GM23338 (cell line): ENCODE data around the gene FN3K. TPM values are rescaled to one million over a fixed set of nuclear protein-coding genes. Genes with fewer than 3 reads are reported as not detected.

ENCODE experiments used
- ATAC-seq: fragments of 200-7000 bp; cut with Tn5 transposase; 3 replicates; pipeline ENCODE4 v1.9.1; 2020
- DNase-seq: peaks from one replicate; pipeline ENCODE4 v3.0.0-alpha.2; 2015; ENCODE audit warnings: low spot score
- H2AFZ ChIP-seq: fragments of 200-600 bp; sonication (generic); 2 replicates; pipeline ENCODE4 v1.8.0; 2016; ENCODE audit warnings: antibody characterized with exemption, mild to moderate bottlenecking, moderate library complexity
- H3F3A ChIP-seq: fragments of 200-600 bp; sonication (generic); replicated peaks from 2 replicates; pipeline ENCODE4 v1.8.0; 2017; ENCODE audit warnings: antibody characterized with exemption, mixed run types, low read depth
- H3K27ac ChIP-seq: fragments of 200-600 bp; sonication (generic); 2 replicates; pipeline ENCODE4 v1.6.1; 2016; ENCODE audit warnings: low read depth
- H3K27me3 ChIP-seq: fragments of 200-600 bp; sonication (generic); 2 replicates; pipeline ENCODE4 v1.8.0; 2016; ENCODE audit warnings: mild to moderate bottlenecking, mixed run types, moderate library complexity; ENCODE audit not compliant: insufficient read depth
- H3K36me3 ChIP-seq: fragments of 200-600 bp; sonication (generic); 2 replicates; pipeline ENCODE4 v1.8.0; 2016; ENCODE audit warnings: mild to moderate bottlenecking; ENCODE audit not compliant: insufficient read depth
- H3K4me1 ChIP-seq: fragments of 200-600 bp; sonication (generic); 2 replicates; pipeline ENCODE4 v1.8.0; 2016; ENCODE audit warnings: mild to moderate bottlenecking, moderate library complexity; ENCODE audit not compliant: insufficient read depth
- H3K4me2 ChIP-seq: fragments of 200-600 bp; sonication (generic); 2 replicates; pipeline ENCODE4 v1.7.1; 2017; ENCODE audit warnings: mixed run types
- H3K4me3 ChIP-seq: fragments of 200-600 bp; sonication (generic); 2 replicates; pipeline ENCODE4 v1.6.1; 2016; ENCODE audit warnings: mixed run types
- H3K79me2 ChIP-seq: fragments of 200-600 bp; sonication (generic); replicated peaks from 2 replicates; pipeline ENCODE4 v1.8.0; 2017; ENCODE audit warnings: mild to moderate bottlenecking; ENCODE audit not compliant: insufficient read depth
- H3K9me2 ChIP-seq: fragments of 200-600 bp; sonication (generic); 2 replicates; pipeline ENCODE4 v1.8.0; 2017; ENCODE audit not compliant: insufficient read depth
- H4K20me1 ChIP-seq: fragments of 200-600 bp; sonication (generic); replicated peaks from 2 replicates; pipeline ENCODE4 v1.8.0; 2017; ENCODE audit warnings: mild to moderate bottlenecking; ENCODE audit not compliant: insufficient read depth
- H3K27ac Mint-ChIP-seq: 2 replicates; pipeline ENCODE4 v1.8.0; 2020; ENCODE audit warnings: inconsistent platforms, mild to moderate bottlenecking, moderate library complexity, mixed read lengths
- H3K27me3 Mint-ChIP-seq: 3 replicates; pipeline ENCODE4 v1.8.0; 2022; ENCODE audit warnings: low read depth, mild to moderate bottlenecking, moderate library complexity, mixed read lengths, inconsistent platforms; ENCODE audit not compliant: insufficient read depth, poor library complexity
- H3K36me3 Mint-ChIP-seq: 3 replicates; pipeline ENCODE4 v1.8.0; 2021; ENCODE audit warnings: low read depth, mild to moderate bottlenecking, inconsistent platforms, moderate library complexity, mixed read lengths
- H3K4me1 Mint-ChIP-seq: 3 replicates; pipeline ENCODE4 v1.8.0; 2020; ENCODE audit warnings: mild to moderate bottlenecking, inconsistent platforms, mixed read lengths
- H3K4me3 Mint-ChIP-seq: 3 replicates; pipeline ENCODE4 v1.8.0; 2021; ENCODE audit warnings: moderate library complexity, mild to moderate bottlenecking, inconsistent platforms, mixed read lengths
- H3K9me3 Mint-ChIP-seq: 3 replicates; pipeline ENCODE4 v1.8.0; 2020; ENCODE audit warnings: moderate library complexity, mild to moderate bottlenecking, inconsistent platforms, mixed read lengths
- CTCF ChIP-seq, 2 experiments: fragments of 200-600 bp in 1 of 2; sonication (generic) in 1 of 2; conservative IDR thresholded peaks; 2 replicates each; pipeline versions ENCODE4 v1.5.1 to v1.6.1; 2016 to 2017; ENCODE audit warnings: antibody characterized with exemption in 2 of 2, low read depth in 2 of 2, mild to moderate bottlenecking in 2 of 2, moderate library complexity in 1 of 2
- EZH2 ChIP-seq: fragments of 200-600 bp; sonication (generic); IDR thresholded peaks from one replicate; pipeline ENCODE4 v1.8.0; 2017; ENCODE audit warnings: antibody characterized with exemption, mild to moderate bottlenecking, low read depth; ENCODE audit not compliant: unreplicated experiment
- EZH2phosphoT487 ChIP-seq: fragments of 200-600 bp; sonication (generic); IDR thresholded peaks from one replicate; pipeline ENCODE4 v1.8.1; 2018; ENCODE audit warnings: antibody characterized with exemption; ENCODE audit not compliant: unreplicated experiment
- JUNB ChIP-seq: IDR thresholded peaks from one replicate; pipeline ENCODE4 v1.6.1; 2016; ENCODE audit warnings: antibody characterized with exemption; ENCODE audit not compliant: unreplicated experiment
- NANOG ChIP-seq: IDR thresholded peaks from 2 replicates; pipeline ENCODE4 v1.6.1; 2016; ENCODE audit warnings: antibody characterized with exemption, borderline replicate concordance
- POLR2AphosphoS5 ChIP-seq: IDR thresholded peaks from 2 replicates; pipeline ENCODE4 v1.6.1; 2016; ENCODE audit warnings: antibody characterized with exemption, low read depth
- REST ChIP-seq: IDR thresholded peaks from one replicate; pipeline ENCODE4 v1.6.1; 2018; ENCODE audit warnings: antibody characterized with exemption; ENCODE audit not compliant: unreplicated experiment
- STAT1 ChIP-seq: IDR thresholded peaks from one replicate; pipeline ENCODE4 v1.6.1; 2016; ENCODE audit warnings: antibody characterized with exemption; ENCODE audit not compliant: unreplicated experiment
- ZNF114 ChIP-seq: fragments of 250-450 bp; sonication (Bioruptor Pico); IDR thresholded peaks from 2 replicates; pipeline ENCODE4 v1.5.0; 2020; ENCODE audit warnings: mild to moderate bottlenecking, moderate library complexity
- ZNF331 ChIP-seq: fragments of 250-450 bp; sonication (Bioruptor Pico); IDR thresholded peaks from 2 replicates; pipeline ENCODE4 v1.5.0; 2020; ENCODE audit warnings: low read depth, mild to moderate bottlenecking, moderate library complexity
- polyA plus RNA-seq: library from polyadenylated mRNA; unstranded; fragments of >200 nt; fragmentation: Nextera tagmentation; extraction: Ambion mirVana; gene quantifications from 2 replicates; pipeline ENCODE4 v1.2.1, GENCODE V29; 2016
- total RNA-seq: library from RNA; depleted of rRNA; stranded (reverse); fragments of >200 nt; shearing (Covaris generic); gene quantifications from 2 replicates; pipeline ENCODE4 v1.2.3, GENCODE V29; 2014
- TF ChIP-seq, protein P1 (sequence below): IDR thresholded peaks from 2 replicates; pipeline ENCODE4 v1.6.1; 2016; ENCODE audit warnings: antibody characterized with exemption

Gene FN3K
- total and polyA plus RNA-seq, 2 experiments from 2014 or later = 5.3 to 12.9 TPM

GRCh38 chr17:82729479-82730260 is 5.7 kb upstream of the FN3K start (continued):
- no peak for TF ChIP-seq ZNF331 (CRISPR knock-in tag)
- no peak for TF ChIP-seq REST
- TF ChIP-seq, protein P1, sequence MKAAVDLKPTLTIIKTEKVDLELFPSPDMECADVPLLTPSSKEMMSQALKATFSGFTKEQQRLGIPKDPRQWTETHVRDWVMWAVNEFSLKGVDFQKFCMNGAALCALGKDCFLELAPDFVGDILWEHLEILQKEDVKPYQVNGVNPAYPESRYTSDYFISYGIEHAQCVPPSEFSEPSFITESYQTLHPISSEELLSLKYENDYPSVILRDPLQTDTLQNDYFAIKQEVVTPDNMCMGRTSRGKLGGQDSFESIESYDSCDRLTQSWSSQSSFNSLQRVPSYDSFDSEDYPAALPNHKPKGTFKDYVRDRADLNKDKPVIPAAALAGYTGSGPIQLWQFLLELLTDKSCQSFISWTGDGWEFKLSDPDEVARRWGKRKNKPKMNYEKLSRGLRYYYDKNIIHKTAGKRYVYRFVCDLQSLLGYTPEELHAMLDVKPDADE = no peak
- no peak for TF ChIP-seq NANOG
- no peak for TF ChIP-seq POLR2AphosphoS5
- no peak for TF ChIP-seq ZNF114 (CRISPR knock-in tag)
- TF ChIP-seq CTCF (conservative IDR thresholded peaks at IDR 0.05; ENCODE audit: low read depth in 2 of 2) = no peak
- no peak for TF ChIP-seq STAT1

GRCh38 chr17:82732118-82732743 is 3.2 kb upstream of the FN3K start:
- Histone ChIP-seq H3F3A (0 out of 2 replicates have a peak, but pooled peaks cover 4% of the 10 kb centered on the region), H3K36me3 (no peaks in the 10 kb centered on the region), H3K4me2 (no peak overlapping the region), H3K9me2 (no peaks in the 10 kb centered on the region), H4K20me1 (no peaks in the 10 kb centered on the region), H2AFZ (no peak overlapping the region), H3K79me2 (no peaks in the 10 kb centered on the region), H3K27me3 (peaks cover 4% of the 10 kb centered on the region; the same call in 1 of the 2 replicates), H3K4me3 (no peak overlapping the region), H3K27ac (no peak overlapping the region), H3K4me1 (no peaks in the 10 kb centered on the region)
- Mint-ChIP-seq H3K4me3 (no peak overlapping the region), H3K36me3 (peaks cover 7% of the 10 kb centered on the region), H3K27ac (no peak overlapping the region), H3K27me3 (peaks cover 16% of the 10 kb centered on the region), H3K4me1 (0 out of 3 replicates have a peak, but pooled peaks cover 4% of the 10 kb centered on the region), H3K9me3 (peaks cover 3% of the 10 kb centered on the region; the same call in 1 of the 3 replicates)
- DNase-seq = no peak
- ATAC-seq = no peak
- TF ChIP-seq EZH2phosphoT487 = no peak
- no peak for TF ChIP-seq JUNB
- TF ChIP-seq REST = no peak
- TF ChIP-seq, protein P1 = no peak
- no peak for TF ChIP-seq NANOG
- no peak for TF ChIP-seq CTCF (conservative IDR thresholded peaks at IDR 0.05; ENCODE audit: low read depth in 2 of 2)
- TF ChIP-seq ZNF114 (CRISPR knock-in tag) = no peak
- TF ChIP-seq EZH2 = no peak
- TF ChIP-seq ZNF331 (CRISPR knock-in tag) = no peak
- no peak for TF ChIP-seq STAT1
